Adrenal gland (tissue), 12 donors: ENCODE results near the gene MACF1. TPM values are rescaled to one million over a fixed set of nuclear protein-coding genes. Genes with fewer than 3 reads are reported as not detected.

Experiments used
- DNase-seq, 7 donors: peaks; one replicate each; pipeline ENCODE4 v3.0.0-alpha.2; 2019 to 2020
- H3K27ac ChIP-seq, 5 donors: fragments of 200-600 bp; sonication (generic) in 4 of 5; 1 replicate in 3 of 5; 2 replicates in 2 of 5; pipeline versions ENCODE4 v1.5.1 to v1.8.0; 2016 to 2020; ENCODE audit warnings: mild to moderate bottlenecking in 1 of 5
- H3K27me3 ChIP-seq: fragments of 200-600 bp; 2 replicates; pipeline ENCODE4 v1.8.0; 2021
- H3K36me3 ChIP-seq, 2 donors: fragments of 200-600 bp; replicated peaks in 1 of 2; 1 replicate in 1 of 2; 2 replicates in 1 of 2; pipeline versions ENCODE4 v1.5.1 to v1.8.0; 2018 to 2022
- H3K4me1 ChIP-seq, 2 donors: fragments of 200-600 bp; replicated peaks in 1 of 2; 1 replicate in 1 of 2; 2 replicates in 1 of 2; pipeline versions ENCODE4 v1.5.1 to v1.8.0; 2018 to 2021
- H3K4me3 ChIP-seq, 4 donors: fragments of 200-600 bp; sonication (generic) in 3 of 4; one replicate each; pipeline ENCODE4 v1.5.1; 2016 to 2018
- H3K9me3 ChIP-seq, 3 donors: fragments of 200-600 bp; sonication (generic) in 1 of 3; replicated peaks in 1 of 3; 1 replicate in 2 of 3; 2 replicates in 1 of 3; pipeline versions ENCODE4 v1.5.1 to v1.8.0; 2016 to 2021
- POLR2A ChIP-seq, 2 donors: fragments of 450-650 bp; IDR thresholded peaks; one replicate each; pipeline ENCODE4 v1.6.1; 2017; ENCODE audit warnings: antibody characterized with exemption in 2 of 2, mild to moderate bottlenecking in 2 of 2, moderate library complexity in 1 of 2
- WGBS, 4 donors: extraction: QIAGEN DNeasy Blood & Tissue Kit in 2 of 4; methylation state at CpG; one replicate each; pipeline versions ENCODE4 v1.1.5 to v1.1.7; 2013 to 2017; 5-methylcytosine and 5-hydroxymethylcytosine counted together
- intact Hi-C, 2 donors: fragments of 100-400 bp; cut with DNase I; formaldehyde crosslinking; loops; one replicate each; pipeline versions ENCODE4 v1.14.1 to v1.15.0; 2022 to 2023
- polyA plus RNA-seq, 3 donors: library from polyadenylated mRNA; stranded (reverse); fragments of 200-250 nt in 2 of 3; fragments of 350-450 nt in 1 of 3; fragmentation: Illumina TruSeq in 1 of 3; extraction: RNeasy Lipid Tissue Mini Kit (QIAGEN cat#74804) in 1 of 3; gene quantifications; one replicate each; pipeline ENCODE4 v1.2.3, GENCODE V29; 2013 to 2014
- total RNA-seq, 9 donors: library from RNA; depleted of rRNA in 4 of 9; stranded (reverse); fragments of >200 nt in 4 of 9; fragments of 120-200 nt in 1 of 9; fragmentation: NEBNext Ultra II Directional in 1 of 9; extraction: Animal tissue kit (Norgen Biotek cat#: 25700) in 1 of 9; gene quantifications; one replicate each; pipeline versions ENCODE4 v1.1.0 to v1.2.4, GENCODE V29; 2013 to 2023
- TF ChIP-seq, protein P1 (sequence below), 6 experiments: fragments of 450-650 bp in 4 of 6; fragments of 200-600 bp in 2 of 6; sonication (generic) in 1 of 6; IDR thresholded peaks; 1 replicate in 5 of 6; 2 replicates in 1 of 6; pipeline versions ENCODE4 v1.5.1 to v1.8.0; 2016 to 2021; ENCODE audit warnings: antibody characterized with exemption in 6 of 6, mild to moderate bottlenecking in 2 of 6, moderate library complexity in 1 of 6
- donor health status: healthy with polysubstance abuse.
- donor health status: Bipolar disorder and iron deficiency.
- donor health status: DM: yes; HTN: yes; CAD: no.
- donor health status: DM: no; HTN: no; CAD: no.
- donor health status: DM: no; HTN: no; CAD: no.
- donor health status: DM: yes; HTN: yes; CAD: no.

The MACF1 gene
- total and polyA plus RNA-seq, 12 donors: 85.1 to 334 (median 219) TPM

DNA sequence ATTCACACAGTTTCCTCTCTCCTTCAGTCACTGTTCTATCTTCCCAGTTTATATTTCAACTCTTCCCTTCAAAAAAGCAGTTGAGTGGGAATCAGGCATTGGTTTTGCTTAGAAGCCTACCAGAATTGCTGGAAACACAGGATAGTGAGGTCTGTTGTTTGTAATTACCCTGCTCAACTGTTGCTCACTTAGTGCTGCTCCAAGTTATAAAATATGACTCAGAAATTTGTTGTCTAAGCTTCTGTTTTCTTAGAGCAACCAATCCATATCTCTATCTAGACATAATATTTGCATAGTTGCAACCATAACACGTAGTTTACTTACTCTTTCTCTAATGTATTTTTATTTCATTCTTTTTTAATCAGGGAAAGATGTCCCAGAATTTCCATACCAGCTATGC lies 87.9 kb downstream of the MACF1 start:
- 81 to 92% (median 88%) methylated on average over 1 of the region's 1 CpG for WGBS, 4 donors
- peaks cover 0 to 71% of the 10 kb centered on the region in 2 donors for H3K36me3 ChIP-seq
- intact Hi-C loops: no loop called here
- no peak for DNase-seq
- no peak overlapping the region for H3K4me3 ChIP-seq
- H3K9me3 ChIP-seq: no peaks in the 10 kb centered on the region
- H3K27me3 ChIP-seq: no peaks in the 10 kb centered on the region
- H3K4me1 ChIP-seq: peaks cover 0 to 3% of the 10 kb centered on the region in 2 donors
- no peak for TF ChIP-seq POLR2A (IDR thresholded peaks at IDR 0.05)
- TF ChIP-seq, protein P1, sequence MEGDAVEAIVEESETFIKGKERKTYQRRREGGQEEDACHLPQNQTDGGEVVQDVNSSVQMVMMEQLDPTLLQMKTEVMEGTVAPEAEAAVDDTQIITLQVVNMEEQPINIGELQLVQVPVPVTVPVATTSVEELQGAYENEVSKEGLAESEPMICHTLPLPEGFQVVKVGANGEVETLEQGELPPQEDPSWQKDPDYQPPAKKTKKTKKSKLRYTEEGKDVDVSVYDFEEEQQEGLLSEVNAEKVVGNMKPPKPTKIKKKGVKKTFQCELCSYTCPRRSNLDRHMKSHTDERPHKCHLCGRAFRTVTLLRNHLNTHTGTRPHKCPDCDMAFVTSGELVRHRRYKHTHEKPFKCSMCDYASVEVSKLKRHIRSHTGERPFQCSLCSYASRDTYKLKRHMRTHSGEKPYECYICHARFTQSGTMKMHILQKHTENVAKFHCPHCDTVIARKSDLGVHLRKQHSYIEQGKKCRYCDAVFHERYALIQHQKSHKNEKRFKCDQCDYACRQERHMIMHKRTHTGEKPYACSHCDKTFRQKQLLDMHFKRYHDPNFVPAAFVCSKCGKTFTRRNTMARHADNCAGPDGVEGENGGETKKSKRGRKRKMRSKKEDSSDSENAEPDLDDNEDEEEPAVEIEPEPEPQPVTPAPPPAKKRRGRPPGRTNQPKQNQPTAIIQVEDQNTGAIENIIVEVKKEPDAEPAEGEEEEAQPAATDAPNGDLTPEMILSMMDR (IDR thresholded peaks at IDR 0.05): no peak
- no peak overlapping the region for H3K27ac ChIP-seq

DNA sequence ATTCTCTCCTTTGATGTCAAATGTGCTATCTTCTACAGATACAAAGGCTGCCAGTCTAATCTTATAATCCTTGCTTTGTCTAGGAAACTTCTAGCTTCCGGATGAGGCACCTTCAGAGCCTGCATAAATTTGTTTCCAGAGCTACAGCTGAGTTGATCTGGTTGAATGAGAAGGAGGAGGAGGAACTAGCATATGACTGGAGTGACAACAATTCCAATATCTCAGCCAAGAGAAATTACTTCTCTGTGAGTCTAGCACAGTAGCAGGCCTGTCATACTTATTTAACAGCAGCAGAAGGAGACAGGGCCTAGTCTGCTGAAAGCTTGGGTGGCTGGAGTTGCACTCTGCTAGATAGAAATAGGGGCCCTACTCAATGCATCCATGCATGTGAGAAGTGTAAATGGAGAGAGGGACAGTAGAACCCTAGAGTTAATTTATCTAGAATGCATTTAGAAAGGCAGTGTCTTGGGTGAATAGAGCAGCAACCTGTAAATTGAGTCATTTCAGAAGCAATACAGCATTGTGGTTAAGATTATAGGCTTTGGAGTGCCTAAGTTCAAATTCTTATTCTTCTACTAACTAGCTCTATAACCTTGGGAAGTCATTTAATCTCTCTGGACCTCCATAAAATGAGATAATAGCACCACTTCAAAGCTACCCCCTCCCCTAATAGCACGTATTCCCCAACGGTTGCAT lies 89.0 kb downstream of the MACF1 start:
- Histone ChIP-seq H3K27ac (no peak overlapping the region), H3K27me3 (no peaks in the 10 kb centered on the region), H3K9me3 (no peaks in the 10 kb centered on the region), H3K4me3 (no peak overlapping the region), H3K4me1 (peaks cover 0 to 7% of the 10 kb centered on the region in 2 donors), H3K36me3 (peaks cover 0 to 70% of the 10 kb centered on the region in 2 donors)
- intact Hi-C loops: no loop called here
- no peak for DNase-seq
- no peak for TF ChIP-seq POLR2A (IDR thresholded peaks at IDR 0.05)
- TF ChIP-seq, protein P1 (IDR thresholded peaks at IDR 0.05): no peak
- 73 to 85% (median 80%) methylated on average over 3 of the region's 3 CpGs for WGBS, 4 donors

DNA sequence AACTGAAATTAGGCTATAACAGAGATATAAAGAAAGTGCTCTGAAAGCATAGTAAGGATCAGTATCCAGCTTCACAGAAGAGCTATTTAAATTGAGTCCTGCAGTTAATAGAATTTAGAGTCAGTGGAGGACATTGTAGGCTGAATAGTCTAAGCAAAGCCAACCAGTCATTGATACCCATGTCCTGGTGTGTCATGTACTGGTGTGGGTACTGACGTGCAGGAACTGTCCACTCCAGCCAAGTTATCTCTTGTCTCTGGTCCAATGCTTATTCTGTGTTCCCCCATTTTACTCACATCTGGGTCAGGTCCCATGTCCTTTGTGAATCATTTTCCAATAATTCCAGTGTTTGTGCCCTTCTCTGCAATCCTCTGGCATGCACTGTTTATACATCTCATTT lies 90.0 kb downstream of the MACF1 start:
- TF ChIP-seq, protein P1 (IDR thresholded peaks at IDR 0.05): no peak
- intact Hi-C loops: no loop called here
- H3K9me3 ChIP-seq: no peaks in the 10 kb centered on the region
- H3K27ac ChIP-seq: peak overlapping the region in 1 of 5 donors; percentile 20
- WGBS, 4 donors: 33 to 57% (median 46%) methylated on average over 1 of the region's 1 CpG
- H3K4me3 ChIP-seq: no peak overlapping the region
- peaks cover 0 to 7% of the 10 kb centered on the region in 2 donors for H3K4me1 ChIP-seq
- H3K36me3 ChIP-seq: peaks cover 0 to 73% of the 10 kb centered on the region in 2 donors
- no peaks in the 10 kb centered on the region for H3K27me3 ChIP-seq
- DNase-seq: peak in 2 of 7 donors; percentile 31 to 43

DNA sequence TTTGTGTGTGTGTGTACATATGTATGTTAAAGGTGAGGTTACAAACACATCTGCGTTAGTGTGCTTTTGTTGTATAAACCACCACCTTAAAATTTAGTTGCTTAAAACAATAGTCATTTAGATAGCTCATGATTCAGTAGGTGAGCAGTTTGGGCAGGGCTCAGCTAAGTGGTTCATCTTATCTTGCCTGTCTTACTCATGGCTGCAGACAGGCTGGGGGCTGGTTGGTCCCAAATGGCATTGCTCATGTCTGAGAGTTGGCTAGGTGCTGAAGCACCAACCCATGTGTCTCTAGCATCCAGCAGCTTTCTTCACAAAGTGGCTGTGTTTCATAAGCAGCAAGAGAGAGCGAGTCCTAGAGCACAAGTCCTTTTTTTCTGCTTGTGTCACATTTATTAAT lies 91.4 kb downstream of the MACF1 start:
- peaks cover 0 to 84% of the 10 kb centered on the region in 2 donors for H3K36me3 ChIP-seq
- intact Hi-C loops: no loop called here

More for the DNA sequence above, 91.4 kb downstream of the MACF1 start:
- TF ChIP-seq, protein P1 (IDR thresholded peaks at IDR 0.05): no peak
- no peak for TF ChIP-seq POLR2A (IDR thresholded peaks at IDR 0.05)
- 92 to 100% (median 97%) methylated on average over 2 of the region's 2 CpGs for WGBS, 4 donors
- no peak for DNase-seq
- no peaks in the 10 kb centered on the region for H3K9me3 ChIP-seq
- H3K4me3 ChIP-seq: no peak overlapping the region
- H3K27ac ChIP-seq: no peak overlapping the region
- H3K27me3 ChIP-seq: no peaks in the 10 kb centered on the region
- H3K4me1 ChIP-seq: peaks cover 0 to 7% of the 10 kb centered on the region in 2 donors
